Measurements from ENCODE around the gene CALB2.
"Not testable (repeated sequence)": the region's sequence is repeated elsewhere in the genome, so short reads cannot be mapped to it uniquely, and the experiment has no call there.

Gene CALB2, protein sequence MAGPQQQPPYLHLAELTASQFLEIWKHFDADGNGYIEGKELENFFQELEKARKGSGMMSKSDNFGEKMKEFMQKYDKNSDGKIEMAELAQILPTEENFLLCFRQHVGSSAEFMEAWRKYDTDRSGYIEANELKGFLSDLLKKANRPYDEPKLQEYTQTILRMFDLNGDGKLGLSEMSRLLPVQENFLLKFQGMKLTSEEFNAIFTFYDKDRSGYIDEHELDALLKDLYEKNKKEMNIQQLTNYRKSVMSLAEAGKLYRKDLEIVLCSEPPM

DNA sequence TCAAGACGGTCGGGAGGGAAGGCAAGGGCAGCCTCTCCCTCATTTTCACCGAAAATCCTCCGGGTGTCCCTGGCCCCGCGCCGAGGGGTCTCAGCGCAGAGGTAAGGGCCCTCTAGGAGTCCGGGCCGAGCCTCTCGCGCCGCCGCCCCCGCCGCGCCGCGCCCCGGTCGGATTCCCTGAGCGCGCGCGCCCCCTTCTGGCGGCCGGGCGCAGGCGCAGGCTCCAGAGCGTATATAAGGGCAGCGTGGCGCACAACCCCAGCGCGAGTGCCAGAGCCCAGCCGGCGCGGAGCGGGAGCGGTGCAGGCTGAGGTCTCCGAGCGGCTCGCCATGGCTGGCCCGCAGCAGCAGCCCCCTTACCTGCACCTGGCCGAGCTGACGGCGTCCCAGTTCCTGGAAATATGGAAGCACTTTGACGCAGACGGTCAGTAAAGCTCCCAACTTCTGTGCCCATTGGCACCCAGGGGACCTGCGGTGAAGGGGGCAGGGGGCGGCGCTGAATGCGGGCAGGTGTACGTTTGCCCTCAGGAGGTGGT, at the start of gene CALB2:
TSS of gene CALB2 (plus strand) at position 260 of the 535 bp plus-strand sequence. CDS start at position 330, 70 bp downstream.
- TF ChIP-seq POLR2A (IDR thresholded peaks at IDR 0.05; ENCODE audit: low read length) (no peak), GATA1 (IDR thresholded peaks at IDR 0.05; ENCODE audit: low read depth, low read length) (no peak)
- DNase-seq: peak; percentile 64 to 82

DNA sequence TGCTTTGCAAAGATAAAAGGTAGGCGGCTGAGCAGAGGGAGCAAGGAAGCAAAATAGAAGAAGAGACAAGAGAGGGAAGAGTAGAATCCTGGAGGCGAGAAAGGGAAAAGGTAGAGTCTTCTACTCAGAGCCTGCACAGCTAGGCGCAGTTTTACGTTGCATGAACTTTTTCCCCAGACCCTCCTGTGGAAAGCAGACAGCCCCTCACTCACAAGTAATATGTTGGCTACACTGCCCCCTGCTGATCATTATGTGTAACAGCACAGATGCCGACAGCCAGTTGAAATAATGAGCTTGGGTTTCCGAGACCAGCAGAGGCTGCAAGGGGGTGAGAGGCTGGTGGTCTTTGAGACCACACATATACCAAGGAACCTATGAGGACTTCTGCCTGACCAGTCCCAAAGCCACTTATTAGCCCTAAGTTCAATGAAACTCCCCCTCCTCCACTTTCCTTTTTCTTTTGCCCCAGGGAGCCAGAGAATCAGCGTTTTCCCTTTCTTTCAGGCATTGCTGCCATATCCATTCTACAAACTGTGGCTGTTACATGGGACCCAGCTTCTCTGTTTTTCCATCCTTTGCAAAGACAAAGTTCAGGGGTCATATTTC, 46.9 kb upstream of the CALB2 start:
- peak; percentile 23 to 63 for DNase-seq

DNA sequence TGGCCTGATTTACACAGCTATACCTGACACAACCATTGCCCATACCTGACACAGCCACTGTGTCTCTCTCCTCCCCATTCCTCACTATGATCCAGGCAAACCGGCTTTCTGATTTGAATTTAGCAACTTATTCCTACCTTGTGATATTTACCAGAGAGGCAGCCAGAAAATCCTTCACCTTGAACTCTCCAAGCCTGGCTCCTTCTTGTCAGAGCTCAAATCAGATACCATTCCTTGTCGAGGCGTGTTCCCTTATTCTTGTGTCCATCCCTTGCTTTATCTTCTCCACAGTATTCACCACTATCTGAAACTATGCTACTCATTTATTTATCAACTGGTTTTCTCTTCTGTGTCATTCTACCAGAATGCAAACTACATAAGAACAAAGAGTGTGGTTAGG, 44.9 kb upstream of the CALB2 start:
- DNase-seq: not testable (repeated sequence)

More for the DNA sequence above, 46.9 kb upstream of the CALB2 start:
- TF ChIP-seq POLR2A (IDR thresholded peaks at IDR 0.05; ENCODE audit: low read length) (no peak), GATA1 (IDR thresholded peaks at IDR 0.05; ENCODE audit: low read depth, low read length) (no peak)

DNA sequence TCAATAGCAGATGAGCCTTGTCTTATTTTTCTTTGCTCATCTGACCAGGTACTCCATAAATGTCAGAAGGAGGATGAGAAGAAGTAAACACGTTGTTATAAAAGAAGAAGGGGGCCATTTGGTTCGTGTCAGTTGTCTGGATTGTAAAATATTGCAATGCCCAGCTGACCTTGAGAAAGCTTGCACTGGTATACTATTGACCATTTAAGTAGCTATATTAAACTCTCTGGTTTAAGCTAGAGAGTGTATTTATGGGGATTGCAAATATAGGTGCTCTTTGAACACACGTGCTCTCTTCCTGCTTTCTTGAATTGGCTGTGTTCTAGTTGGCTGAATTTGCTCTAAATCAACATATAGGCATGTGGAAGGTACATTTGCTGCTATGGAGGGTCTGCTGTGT, 43.3 kb upstream of the CALB2 start:
- no peak for TF ChIP-seq GATA1 (IDR thresholded peaks at IDR 0.05; ENCODE audit: low read depth, low read length)
- no peak for TF ChIP-seq POLR2A (IDR thresholded peaks at IDR 0.05; ENCODE audit: low read length)
- no peak for DNase-seq

DNA sequence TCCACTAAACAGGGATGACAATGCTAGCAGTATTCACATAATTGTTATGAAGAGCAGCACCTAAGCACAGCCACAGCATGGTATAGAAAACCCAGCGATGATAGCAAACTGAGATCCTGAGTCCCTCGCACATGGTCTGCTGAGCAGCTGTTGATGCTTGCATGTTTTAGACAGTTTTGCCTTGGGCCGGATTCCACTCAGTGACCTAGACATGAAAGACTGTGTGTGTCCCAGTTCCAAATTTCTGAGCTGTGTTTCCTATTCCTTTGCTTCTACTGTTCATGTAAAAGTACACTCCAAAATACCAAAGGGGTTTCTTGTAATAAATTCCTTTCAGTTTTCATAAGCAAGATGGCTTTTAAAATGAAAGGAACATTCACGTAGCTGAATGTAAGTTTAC, 38.5 kb upstream of the CALB2 start:
- TF ChIP-seq POLR2A (IDR thresholded peaks at IDR 0.05; ENCODE audit: low read length) (no peak), GATA1 (IDR thresholded peaks at IDR 0.05; ENCODE audit: low read depth, low read length) (no peak)
- DNase-seq: no peak

DNA sequence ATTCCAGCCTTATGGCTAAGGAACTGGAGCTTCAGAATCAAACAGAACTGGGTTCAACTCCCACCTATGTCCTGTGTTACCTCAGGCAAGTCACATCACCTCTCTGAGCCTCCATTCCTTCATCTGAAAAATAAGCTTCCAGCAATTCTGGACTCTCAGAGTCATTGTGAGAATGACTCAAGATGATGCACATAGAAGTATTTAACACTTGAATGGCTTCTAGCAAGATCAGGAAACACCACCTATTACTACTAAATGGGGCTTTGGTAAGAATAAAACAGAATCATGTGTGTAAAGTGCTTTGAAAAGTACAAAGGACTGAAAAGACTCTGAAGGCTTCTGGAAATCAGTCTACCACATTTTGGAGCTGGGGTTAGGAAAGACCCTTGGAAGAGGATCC, 30.8 kb upstream of the CALB2 start:
- TF ChIP-seq GATA1 (IDR thresholded peaks at IDR 0.05; ENCODE audit: low read depth, low read length) (no peak), POLR2A (IDR thresholded peaks at IDR 0.05; ENCODE audit: low read length) (no peak)
- no peak for DNase-seq

DNA sequence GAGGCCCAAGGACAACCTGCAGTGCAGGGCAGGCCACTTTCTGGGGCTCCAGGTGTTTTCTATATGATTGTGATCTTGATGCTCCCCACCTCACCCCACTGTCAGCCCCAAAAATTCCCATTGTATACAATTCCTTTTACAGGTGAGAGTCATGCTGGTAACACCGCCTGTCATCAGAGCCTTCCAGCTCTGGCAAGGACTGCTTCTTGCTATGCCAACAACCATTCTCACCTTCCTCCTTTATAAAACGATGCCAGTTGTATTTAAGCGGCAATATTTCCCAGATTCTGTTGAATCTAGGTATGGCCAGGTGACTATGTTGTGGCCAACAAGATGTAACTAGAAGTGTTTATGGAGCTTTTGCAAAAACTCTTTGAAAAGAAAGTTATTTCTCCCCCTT, 30.4 kb upstream of the CALB2 start:
- TF ChIP-seq GATA1 (IDR thresholded peaks at IDR 0.05; ENCODE audit: low read depth, low read length) (no peak), POLR2A (IDR thresholded peaks at IDR 0.05; ENCODE audit: low read length) (no peak)
- DNase-seq: no peak

DNA sequence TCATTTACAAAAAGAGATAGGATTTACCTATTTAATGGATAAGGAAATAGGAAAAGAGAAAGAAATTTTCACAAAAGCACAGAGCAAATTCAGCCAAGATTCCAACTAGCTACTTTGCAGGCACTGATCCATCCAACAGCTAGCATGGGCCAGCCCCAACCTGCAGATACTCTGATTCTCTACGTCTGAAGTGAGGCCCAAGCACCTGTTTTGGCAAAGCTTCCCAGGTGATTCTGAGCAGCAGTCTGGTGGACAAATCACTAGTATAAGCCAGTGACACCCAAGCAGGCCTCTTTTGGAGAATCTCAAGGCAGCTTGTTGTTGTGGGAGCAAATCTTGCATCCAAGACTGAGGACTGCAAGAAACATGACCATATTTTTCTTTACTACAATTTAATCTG, 20.9 kb upstream of the CALB2 start:
- DNase-seq: no peak
- TF ChIP-seq GATA1 (IDR thresholded peaks at IDR 0.05; ENCODE audit: low read depth, low read length) (no peak), POLR2A (IDR thresholded peaks at IDR 0.05; ENCODE audit: low read length) (no peak)

DNA sequence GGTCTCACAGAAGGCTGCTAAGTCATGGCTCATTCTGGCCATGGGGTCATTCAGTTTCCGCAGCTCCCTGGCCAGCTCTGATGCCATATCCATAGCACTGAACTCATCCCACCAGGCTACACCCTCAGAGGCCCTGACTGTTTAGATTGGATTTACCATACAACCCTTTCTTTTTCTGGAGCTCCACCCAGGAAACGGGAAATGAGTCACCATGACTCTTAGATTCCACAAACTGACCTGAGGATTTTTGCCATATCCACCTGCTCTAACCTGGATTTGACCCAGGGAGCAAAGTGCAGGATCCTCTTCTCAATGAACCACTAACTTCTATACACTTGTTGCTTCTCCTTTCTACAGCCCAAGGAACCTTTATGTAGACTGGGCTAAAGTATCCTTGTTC, 20.3 kb upstream of the CALB2 start:
- TF ChIP-seq POLR2A (IDR thresholded peaks at IDR 0.05; ENCODE audit: low read length): no peak
- TF ChIP-seq GATA1 (IDR thresholded peaks at IDR 0.05; ENCODE audit: low read depth, low read length): no peak
- DNase-seq: no peak

DNA sequence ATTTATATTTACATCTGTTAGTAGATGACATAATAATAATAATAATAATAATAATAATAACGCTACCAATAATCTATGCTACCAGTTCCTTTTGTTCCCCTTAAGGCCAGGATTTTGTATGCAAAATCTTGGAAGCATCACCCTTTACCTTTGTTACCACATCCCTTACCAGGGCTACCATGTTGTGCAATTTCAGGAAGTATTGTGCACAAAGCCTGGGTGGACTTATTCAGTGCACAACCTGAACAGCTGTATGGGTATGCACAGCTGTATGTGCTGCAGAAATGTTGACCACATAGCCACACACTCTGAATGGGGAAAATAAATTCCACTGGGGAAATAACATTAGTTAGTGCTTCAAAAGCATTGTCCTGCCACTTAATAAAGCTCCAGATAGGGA, 19.9 kb upstream of the CALB2 start:
- TF ChIP-seq POLR2A (IDR thresholded peaks at IDR 0.05; ENCODE audit: low read length) (no peak), GATA1 (IDR thresholded peaks at IDR 0.05; ENCODE audit: low read depth, low read length) (no peak)
- no peak for DNase-seq

DNA sequence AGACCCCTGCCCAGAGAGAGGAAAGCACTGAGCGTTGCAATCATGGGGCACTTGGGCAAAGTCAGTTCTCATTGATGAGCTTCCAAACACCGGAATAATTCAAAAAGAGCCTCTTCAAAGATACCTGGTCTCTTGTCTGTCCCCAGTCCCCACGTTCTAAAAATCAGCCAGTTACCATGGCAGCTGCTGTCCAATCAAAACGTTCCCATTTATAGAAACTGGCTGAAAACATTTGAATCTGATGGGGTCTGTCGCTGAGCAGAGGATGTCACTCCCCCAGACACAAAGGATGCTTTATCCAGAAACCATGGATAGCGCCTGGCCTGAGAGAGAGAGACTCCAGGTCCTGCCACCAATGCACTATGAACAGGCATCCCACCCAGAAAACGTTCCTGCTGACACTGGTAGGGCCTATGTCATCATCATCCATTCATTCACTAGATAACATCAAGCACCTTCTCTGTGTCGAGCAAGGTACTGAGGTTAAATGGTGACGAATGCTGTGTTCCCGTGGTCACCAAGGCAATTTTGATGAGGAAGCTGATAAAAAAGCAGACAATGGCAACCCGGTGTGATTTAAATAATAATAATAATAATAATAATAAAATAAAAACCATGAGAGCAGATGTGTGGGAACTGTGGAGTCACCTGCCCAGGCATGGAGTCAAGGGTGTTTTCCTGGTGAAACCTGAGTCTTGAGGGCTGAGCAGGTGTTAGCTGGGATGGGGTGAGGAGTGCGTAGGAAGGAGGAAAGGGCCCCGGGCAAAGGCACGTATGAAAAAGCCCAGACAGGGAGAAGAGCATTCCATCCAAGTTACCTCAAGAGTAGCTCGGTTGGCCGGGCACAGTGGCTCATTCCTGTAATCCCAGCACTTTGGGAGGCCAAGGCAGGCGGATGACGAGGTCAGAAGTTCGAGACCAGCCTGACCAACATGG, 19.0 kb upstream of the CALB2 start:
- TF ChIP-seq GATA1 (IDR thresholded peaks at IDR 0.05; ENCODE audit: low read depth, low read length) (no peak), POLR2A (IDR thresholded peaks at IDR 0.05; ENCODE audit: low read length) (no peak)
- DNase-seq: no peak

DNA sequence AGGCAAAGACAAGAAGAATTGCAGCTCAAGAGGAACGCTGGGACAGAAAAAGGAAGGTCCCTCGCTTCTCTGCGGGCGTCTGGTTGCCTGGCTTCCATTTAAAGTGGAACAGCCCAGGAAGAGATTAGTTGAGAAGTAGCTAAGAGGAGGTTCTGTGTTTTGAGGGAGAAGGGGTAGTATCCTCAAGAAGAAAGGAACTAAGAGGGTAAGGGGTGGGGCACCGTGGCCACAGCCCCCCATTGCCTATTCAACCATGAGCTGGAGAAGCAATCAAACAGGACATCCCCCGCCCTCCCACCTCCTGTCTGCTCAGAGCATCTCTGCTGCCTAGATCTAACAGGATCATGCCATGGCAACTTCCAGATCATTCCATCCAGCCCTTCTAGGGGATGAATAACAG, 18.1 kb upstream of the CALB2 start:
- TF ChIP-seq POLR2A (IDR thresholded peaks at IDR 0.05; ENCODE audit: low read length): no peak
- no peak for TF ChIP-seq GATA1 (IDR thresholded peaks at IDR 0.05; ENCODE audit: low read depth, low read length)
- no peak for DNase-seq

DNA sequence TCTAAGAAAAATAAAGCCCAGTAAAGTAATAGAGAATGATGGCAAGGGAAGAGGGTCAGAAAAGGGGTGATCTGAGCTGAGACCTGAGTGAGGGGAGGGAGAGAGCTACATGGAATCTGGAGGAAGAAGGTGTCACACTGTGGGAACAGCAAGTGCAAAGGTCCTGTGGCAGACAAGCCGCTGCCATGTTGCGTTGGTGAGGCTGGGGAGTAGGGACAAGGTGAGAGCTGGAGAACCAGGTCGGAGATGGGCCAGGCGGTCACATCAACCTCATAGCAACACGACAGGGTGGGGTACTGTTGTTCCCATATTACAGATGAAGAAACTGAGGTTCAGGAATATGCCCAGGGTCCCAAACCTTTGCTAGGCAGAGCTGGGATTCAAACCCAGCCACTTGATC, 16.6 kb upstream of the CALB2 start:
- DNase-seq: no peak
- TF ChIP-seq POLR2A (IDR thresholded peaks at IDR 0.05; ENCODE audit: low read length) (no peak), GATA1 (IDR thresholded peaks at IDR 0.05; ENCODE audit: low read depth, low read length) (no peak)

DNA sequence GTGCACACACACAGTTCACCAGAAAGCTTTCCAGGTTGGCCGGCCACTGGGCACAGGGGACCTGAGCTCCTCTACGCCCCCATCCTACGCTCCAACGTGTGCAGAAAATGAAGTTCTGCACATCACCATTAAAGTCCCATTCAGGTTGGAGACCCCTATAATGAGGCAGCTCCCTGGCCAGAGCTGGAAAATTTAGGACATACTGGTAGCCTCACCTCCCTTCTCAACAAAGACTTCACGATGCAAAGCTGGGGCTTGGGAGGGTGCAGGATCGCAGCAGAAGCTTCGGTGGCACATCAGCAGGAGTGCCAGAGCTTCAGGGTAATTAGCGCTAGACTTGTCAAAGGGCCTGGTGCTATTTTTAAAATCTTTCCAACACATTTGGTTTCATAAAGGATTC, 15.4 kb upstream of the CALB2 start:
- DNase-seq: no peak
- TF ChIP-seq GATA1 (IDR thresholded peaks at IDR 0.05; ENCODE audit: low read depth, low read length): no peak
- TF ChIP-seq POLR2A (IDR thresholded peaks at IDR 0.05; ENCODE audit: low read length): no peak

Measured in erythroblast (primary cell).